H9 (cell line): Measurements from ENCODE around the gene IVL. TPM values are rescaled to one million over a fixed set of nuclear protein-coding genes. Genes with fewer than 3 reads are reported as not detected.
A peak's percentile ranks its signal among the peaks of the same experiment; 100 is the strongest.

Source experiments
- DNase-seq: peaks from one replicate; pipeline ENCODE4 v3.0.0-alpha.2; 2017
- H2AFZ ChIP-seq: one replicate; pipeline ENCODE4 v1.6.1; 2013; ENCODE audit warnings: mild to moderate bottlenecking, low read length, control low read depth, moderate library complexity
- H2AK5ac ChIP-seq: 2 replicates; pipeline ENCODE4 v1.6.1; 2013; ENCODE audit warnings: low read length, control low read depth, mixed read lengths; ENCODE audit not compliant: insufficient read length
- H2BK120ac ChIP-seq: one replicate; pipeline ENCODE4 v1.6.1; 2013; ENCODE audit warnings: low read depth, mild to moderate bottlenecking, low read length, control low read depth, inconsistent platforms; ENCODE audit not compliant: poor library complexity, severe bottlenecking
- H2BK12ac ChIP-seq: 2 replicates; pipeline ENCODE4 v1.6.1; 2013; ENCODE audit warnings: low read length, control low read depth, mixed read lengths, low read depth; ENCODE audit not compliant: insufficient read length
- H2BK15ac ChIP-seq: 2 replicates; pipeline ENCODE4 v1.6.1; 2013; ENCODE audit warnings: low read depth, low read length, control low read depth
- H2BK20ac ChIP-seq: one replicate; pipeline ENCODE4 v1.6.1; 2013; ENCODE audit warnings: low read depth, mild to moderate bottlenecking, low read length, control low read depth, inconsistent platforms; ENCODE audit not compliant: poor library complexity, severe bottlenecking
- H2BK5ac ChIP-seq: 2 replicates; pipeline ENCODE4 v1.6.1; 2013; ENCODE audit warnings: low read length, control low read depth, mixed read lengths; ENCODE audit not compliant: insufficient read length
- H3K14ac ChIP-seq: 2 replicates; pipeline ENCODE4 v1.6.1; 2013; ENCODE audit warnings: low read length, control low read depth; ENCODE audit not compliant: insufficient read depth
- H3K18ac ChIP-seq: 2 replicates; pipeline ENCODE4 v1.6.1; 2013; ENCODE audit warnings: low read depth, mild to moderate bottlenecking, mixed read lengths, low read length, control low read depth; ENCODE audit not compliant: insufficient read length
- H3K23ac ChIP-seq: 2 replicates; pipeline ENCODE4 v1.6.1; 2013; ENCODE audit warnings: low read length, control low read depth, mixed read lengths, low read depth; ENCODE audit not compliant: insufficient read length
- H3K23me2 ChIP-seq: 2 replicates; pipeline ENCODE4 v1.6.1; 2013; ENCODE audit warnings: low read depth, mild to moderate bottlenecking, mixed read lengths, low read length, control low read depth; ENCODE audit not compliant: insufficient read length, poor library complexity, severe bottlenecking
- H3K27ac ChIP-seq: 2 replicates; pipeline ENCODE4 v1.5.1; 2013; ENCODE audit warnings: low read length, control low read depth, mixed read lengths, low read depth; ENCODE audit not compliant: insufficient read length
- H3K27me3 ChIP-seq: 2 replicates; pipeline ENCODE4 v1.6.1; 2013; ENCODE audit warnings: low read length, control low read depth, inconsistent platforms; ENCODE audit not compliant: insufficient read depth
- H3K4ac ChIP-seq: 2 replicates; pipeline ENCODE4 v1.6.1; 2013; ENCODE audit warnings: low read depth, mild to moderate bottlenecking, control low read depth, inconsistent platforms, low read length, moderate library complexity
- H3K4me1 ChIP-seq: 2 replicates; pipeline ENCODE4 v1.6.1; 2013; ENCODE audit warnings: low read length, control low read depth, inconsistent platforms; ENCODE audit not compliant: insufficient read depth
- H3K4me2 ChIP-seq: 2 replicates; pipeline ENCODE4 v1.6.1; 2013; ENCODE audit warnings: low read length, control low read depth, mixed read lengths; ENCODE audit not compliant: insufficient read length, insufficient read depth
- H3K56ac ChIP-seq: 2 replicates; pipeline ENCODE4 v1.6.1; 2013; ENCODE audit warnings: low read depth, mild to moderate bottlenecking, mixed read lengths, low read length, control low read depth; ENCODE audit not compliant: insufficient read length
- H3K79me1 ChIP-seq: 2 replicates; pipeline ENCODE4 v1.6.1; 2013; ENCODE audit warnings: low read depth, mild to moderate bottlenecking, moderate library complexity, low read length, control low read depth, inconsistent platforms; ENCODE audit not compliant: insufficient read depth, poor library complexity, severe bottlenecking
- H3K79me2 ChIP-seq: 2 replicates; pipeline ENCODE4 v1.6.1; 2013; ENCODE audit warnings: low read length, control low read depth, inconsistent platforms; ENCODE audit not compliant: insufficient read depth
- H3K9ac ChIP-seq: 2 replicates; pipeline ENCODE4 v1.6.1; 2013; ENCODE audit warnings: low read length, control low read depth, mixed read lengths; ENCODE audit not compliant: insufficient read length; ENCODE audit errors: extremely low read depth
- H3K9me3 ChIP-seq: one replicate; pipeline ENCODE4 v1.6.1; 2013; ENCODE audit warnings: low read depth, low read length, inconsistent platforms; ENCODE audit not compliant: control insufficient read depth
- H3T11ph ChIP-seq: one replicate; pipeline ENCODE4 v1.6.1; 2013; ENCODE audit warnings: mild to moderate bottlenecking, low read length, control low read depth, inconsistent platforms
- H4K20me1 ChIP-seq: one replicate; pipeline ENCODE4 v1.6.1; 2013; ENCODE audit not compliant: control insufficient read depth, insufficient read length, insufficient read depth
- H4K5ac ChIP-seq: 2 replicates; pipeline ENCODE4 v1.6.1; 2013; ENCODE audit warnings: low read depth, mild to moderate bottlenecking, mixed read lengths, low read length, control low read depth; ENCODE audit not compliant: insufficient read length
- H4K8ac ChIP-seq: replicated peaks from 2 replicates; pipeline ENCODE4 v1.6.1; 2013; ENCODE audit warnings: low read length, control low read depth, mixed read lengths, low read depth; ENCODE audit not compliant: insufficient read length
- H4K91ac ChIP-seq: 2 replicates; pipeline ENCODE4 v1.6.1; 2013; ENCODE audit warnings: low read depth, mild to moderate bottlenecking, moderate library complexity, mixed read lengths, low read length, control low read depth; ENCODE audit not compliant: insufficient read length
- H3K27ac Mint-ChIP-seq, 3 experiments: 2 replicates in 2 of 3; 3 replicates in 1 of 3; pipeline ENCODE4 v1.8.0; 2020 to 2021; ENCODE audit warnings: mixed read lengths in 3 of 3, mild to moderate bottlenecking in 1 of 3, moderate library complexity in 1 of 3
- H3K27me3 Mint-ChIP-seq: 2 replicates; pipeline ENCODE4 v1.8.0; 2021; ENCODE audit warnings: low read depth, mild to moderate bottlenecking, moderate library complexity, mixed read lengths
- H3K36me3 Mint-ChIP-seq, 3 experiments: 2 replicates in 2 of 3; 3 replicates in 1 of 3; pipeline ENCODE4 v1.8.0; 2020 to 2021; ENCODE audit warnings: low read depth in 3 of 3, mixed read lengths in 3 of 3; ENCODE audit not compliant: insufficient read depth in 1 of 3
- H3K4me1 Mint-ChIP-seq, 2 experiments: 2 replicates each; pipeline ENCODE4 v1.8.0; 2020; ENCODE audit warnings: mixed read lengths in 2 of 2
- H3K4me3 Mint-ChIP-seq, 2 experiments: 2 replicates in 1 of 2; 3 replicates in 1 of 2; pipeline ENCODE4 v1.8.0; 2020 to 2021; ENCODE audit warnings: mild to moderate bottlenecking in 2 of 2, mixed read lengths in 2 of 2, moderate library complexity in 1 of 2
- H3K9me3 Mint-ChIP-seq, 2 experiments: 2 replicates in 1 of 2; 3 replicates in 1 of 2; pipeline ENCODE4 v1.8.0; 2020; ENCODE audit warnings: mild to moderate bottlenecking in 2 of 2, mixed read lengths in 2 of 2, moderate library complexity in 1 of 2
- CTCF ChIP-seq: fragments of 200-600 bp; sonication (generic); conservative IDR thresholded peaks from 3 replicates; pipeline ENCODE4 v1.8.0; 2021; ENCODE audit warnings: antibody characterized with exemption, mild to moderate bottlenecking
- WGBS: extraction: QIAGEN DNeasy Blood & Tissue Kit; methylation state at CpG from one replicate; pipeline ENCODE4 v1.1.7; 2013; ENCODE audit warnings: missing lambda C conversion rate, low lambda C conversion rate, mixed read lengths; ENCODE audit not compliant: insufficient read length; ENCODE audit errors: extremely low coverage; 5-methylcytosine and 5-hydroxymethylcytosine counted together
- total RNA-seq: library from RNA; stranded (reverse); gene quantifications from 2 replicates; pipeline ENCODE4 v1.2.1, GENCODE V29; 2021

Gene IVL
- total RNA-seq, 1 experiment from 2014 or later, result not detected

GRCh38 chr1:152917794-152918193, 9.4 kb downstream of the IVL start:
- H3T11ph ChIP-seq, result no peak overlapping the region
- no peaks in the 10 kb centered on the region for H3K9me3 ChIP-seq
- H3K4ac ChIP-seq, result no peak overlapping the region
- H4K91ac ChIP-seq, result no peak overlapping the region
- H3K14ac ChIP-seq, result no peak overlapping the region
- Mint-ChIP-seq H3K4me3 (no peak overlapping the region), H3K27me3 (no peaks in the 10 kb centered on the region; the same call in 1 of the 2 replicates), H3K4me1 (no peaks in the 10 kb centered on the region; a peak in 1 of 4 replicates), H3K36me3 (0 out of 7 replicates have a peak, but pooled peaks cover 0 to 5% (median 0%) of the 10 kb centered on the region in 3 experiments), H3K27ac (no peak overlapping the region), H3K9me3 (peaks cover 52 to 68% of the 10 kb centered on the region in 2 experiments)
- no peak overlapping the region for H2AK5ac ChIP-seq
- no peak overlapping the region for H2BK5ac ChIP-seq
- no peaks in the 10 kb centered on the region for H3K79me2 ChIP-seq
- no peak overlapping the region for H2BK120ac ChIP-seq
- H3K27ac ChIP-seq, result no peak overlapping the region
- H3K4me2 ChIP-seq, result no peak overlapping the region
- H3K56ac ChIP-seq, result no peak overlapping the region
- no peak for DNase-seq
- no peaks in the 10 kb centered on the region for H3K4me1 ChIP-seq
- H3K79me1 ChIP-seq, result no peaks in the 10 kb centered on the region
- no peak overlapping the region for H3K18ac ChIP-seq
- no peaks in the 10 kb centered on the region for H3K23me2 ChIP-seq
- TF ChIP-seq CTCF, result peak; percentile 58
- H4K8ac ChIP-seq, result no peak overlapping the region
- WGBS, result no CpG with 5 or more reads among the region's 3 CpGs
- no peak overlapping the region for H2BK20ac ChIP-seq
- H2BK15ac ChIP-seq, result no peak overlapping the region
- H4K20me1 ChIP-seq, result no peaks in the 10 kb centered on the region
- no peak overlapping the region for H3K23ac ChIP-seq
- no peaks in the 10 kb centered on the region for H3K27me3 ChIP-seq
- H4K5ac ChIP-seq, result no peak overlapping the region
- no peak overlapping the region for H3K9ac ChIP-seq
- no peak overlapping the region for H2BK12ac ChIP-seq
- no peak overlapping the region for H2AFZ ChIP-seq
